Liver (tissue), 3 donors: ENCODE data around the gene C1orf21.

Experiments
- ATF3 ChIP-seq: IDR thresholded peaks from 2 replicates; pipeline ENCODE4 v1.6.1; 2016; ENCODE audit warnings: antibody characterized with exemption
- CTCF ChIP-seq: fragments of 150-350 bp; IDR thresholded peaks from 2 replicates; pipeline ENCODE4 v1.5.1; 2017; ENCODE audit warnings: improper control_type of control experiment, low read depth, low read length; ENCODE audit not compliant: missing input control
- FOXA1 ChIP-seq: IDR thresholded peaks from 2 replicates; pipeline ENCODE4 v1.6.1; 2016; ENCODE audit warnings: antibody characterized with exemption
- GABPA ChIP-seq, 2 donors: IDR thresholded peaks in 1 of 2; conservative IDR thresholded peaks in 1 of 2; 2 replicates each; pipeline ENCODE4 v1.6.1; 2016; ENCODE audit warnings: antibody characterized with exemption in 2 of 2, mild to moderate bottlenecking in 1 of 2, moderate library complexity in 1 of 2
- HNF4A ChIP-seq, 2 donors: conservative IDR thresholded peaks; 2 replicates each; pipeline ENCODE4 v1.6.1; 2016; ENCODE audit warnings: antibody characterized with exemption in 2 of 2, mild to moderate bottlenecking in 2 of 2
- JUND ChIP-seq, 2 donors: IDR thresholded peaks; 2 replicates each; pipeline ENCODE4 v1.6.1; 2016; ENCODE audit warnings: antibody characterized with exemption in 2 of 2
- MAX ChIP-seq: IDR thresholded peaks from 2 replicates; pipeline ENCODE4 v1.6.1; 2016; ENCODE audit warnings: antibody characterized with exemption
- RAD21 ChIP-seq, 2 donors: IDR thresholded peaks; 2 replicates each; pipeline ENCODE4 v1.6.1; 2016; ENCODE audit warnings: antibody characterized with exemption in 2 of 2, mild to moderate bottlenecking in 2 of 2
- REST ChIP-seq: IDR thresholded peaks from 2 replicates; pipeline ENCODE4 v1.6.1; 2016; ENCODE audit warnings: antibody characterized with exemption, mild to moderate bottlenecking
- RXRA ChIP-seq, 2 donors: IDR thresholded peaks; 2 replicates each; pipeline ENCODE4 v1.6.1; 2017 to 2018; ENCODE audit warnings: antibody characterized with exemption in 2 of 2, mild to moderate bottlenecking in 1 of 2
- SP1 ChIP-seq: IDR thresholded peaks from 2 replicates; pipeline ENCODE4 v1.6.1; 2018; ENCODE audit warnings: antibody characterized with exemption, mild to moderate bottlenecking
- TAF1 ChIP-seq: conservative IDR thresholded peaks from 2 replicates; pipeline ENCODE4 v1.6.1; 2016; ENCODE audit warnings: antibody characterized with exemption, mild to moderate bottlenecking
- YY1 ChIP-seq: IDR thresholded peaks from 2 replicates; pipeline ENCODE4 v1.6.1; 2016; ENCODE audit warnings: antibody characterized with exemption, mild to moderate bottlenecking
- ZBTB33 ChIP-seq: IDR thresholded peaks from 2 replicates; pipeline ENCODE4 v1.6.1; 2016; ENCODE audit warnings: antibody characterized with exemption
- donor health status: healthy.
- donor health status: healthy.

- no peak for TF ChIP-seq CTCF
- no peak for TF ChIP-seq RAD21 (IDR thresholded peaks at IDR 0.05)
- no peak for TF ChIP-seq GABPA (IDR thresholded peaks at IDR 0.05 in 1 of 2, conservative IDR thresholded peaks at IDR 0.05 in 1 of 2)
- no peak for TF ChIP-seq ATF3
- TF ChIP-seq TAF1, result no peak
- TF ChIP-seq FOXA1, result no peak
- no peak for TF ChIP-seq MAX
- no peak for TF ChIP-seq SP1
- no peak for TF ChIP-seq REST
- no peak for TF ChIP-seq YY1
- TF ChIP-seq HNF4A (conservative IDR thresholded peaks at IDR 0.05), result no peak
- TF ChIP-seq ZBTB33, result no peak
- no peak for TF ChIP-seq JUND (IDR thresholded peaks at IDR 0.05)
- no peak for TF ChIP-seq RXRA (IDR thresholded peaks at IDR 0.05)
Observed at GRCh38 chr1:184504955-184505338, 118.1 kb downstream of the C1orf21 start.
